Measurements from ENCODE around the gene TMIGD3.

TMIGD3 gene

DNA sequence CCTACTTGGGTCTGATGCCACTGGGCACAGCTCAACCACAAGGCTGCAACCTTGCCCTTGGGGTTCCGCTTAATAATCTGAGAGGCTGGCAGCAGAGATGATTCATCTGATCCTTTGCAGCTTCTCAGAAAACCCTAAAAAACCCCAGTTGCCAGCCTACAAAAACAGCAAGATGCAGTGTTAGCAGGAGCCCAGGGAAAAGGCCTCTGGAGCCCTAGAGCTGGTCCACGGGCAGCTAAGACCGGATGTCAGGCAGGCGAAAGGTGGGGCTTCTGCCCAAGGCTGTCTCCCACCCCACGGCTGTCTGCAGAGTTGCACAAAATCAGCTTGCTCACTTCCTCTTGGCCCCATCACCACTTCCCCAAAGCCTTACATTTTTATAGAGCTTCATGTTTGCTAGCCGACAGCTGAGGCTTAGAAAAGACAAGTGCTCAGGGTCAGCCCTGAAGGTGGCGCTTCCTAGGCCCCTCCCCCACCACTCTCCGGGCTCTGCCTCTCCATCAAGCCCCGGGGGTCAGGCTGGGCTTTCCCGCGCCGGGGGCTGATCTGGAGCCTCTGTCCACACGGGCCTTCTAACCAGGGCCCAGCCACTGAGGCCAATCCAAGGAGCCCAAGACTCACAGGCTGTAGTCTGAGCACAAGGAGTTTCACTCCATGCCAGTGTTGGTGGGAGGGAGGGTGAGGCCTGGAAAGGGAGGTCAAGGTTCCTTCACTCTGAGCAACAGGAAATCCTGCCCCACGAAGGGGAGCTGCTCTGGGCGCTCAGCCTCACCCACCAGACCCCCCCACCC lies 4.2 kb upstream of the TMIGD3 start:
- DNase-seq = peak; percentile 77

DNA sequence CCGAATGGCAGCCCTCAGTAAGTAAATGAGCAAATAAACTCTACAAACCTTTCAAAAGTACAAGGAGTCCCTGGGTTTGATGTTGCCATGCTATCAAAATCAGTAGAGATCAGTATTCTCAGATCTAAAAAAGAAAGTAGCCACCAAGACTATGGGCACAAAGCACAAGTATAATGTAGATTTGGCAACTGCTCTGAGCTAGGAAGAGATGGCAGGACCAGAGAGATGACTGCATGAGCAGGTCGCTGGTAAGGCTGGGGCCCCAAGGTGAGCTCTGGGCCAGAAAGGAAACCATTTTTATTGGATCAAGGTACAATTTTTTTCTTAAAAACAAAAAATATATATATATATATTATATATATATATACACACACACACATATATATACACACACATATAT lies 3.1 kb upstream of the TMIGD3 start:
- DNase-seq = no peak

GRCh38 chr1:111505641-111506119 lies 2.2 kb upstream of the TMIGD3 start:
- DNase-seq = no peak

DNA sequence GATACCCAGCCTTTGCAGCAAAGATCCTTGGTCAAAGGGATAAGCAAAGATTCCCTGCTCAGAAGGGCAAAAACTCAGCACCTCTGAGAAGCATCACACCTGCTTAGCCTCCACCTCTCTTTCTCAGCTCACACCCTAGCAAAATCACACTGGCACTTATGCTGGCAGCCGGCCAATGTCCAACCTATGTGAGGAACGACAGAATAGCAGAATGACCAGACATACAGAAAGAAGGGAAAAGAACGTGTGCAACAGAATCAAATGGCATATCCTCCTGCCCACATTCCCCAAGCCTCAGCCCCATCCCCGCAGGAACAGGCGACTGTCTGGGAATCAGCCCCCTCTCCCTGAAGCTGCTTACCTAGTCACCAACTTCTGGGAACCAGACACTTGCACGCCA lies 664 bp upstream of the TMIGD3 start:
- no peak for DNase-seq

GRCh38 chr1:111501645-111502044 lies 1.8 kb downstream of the TMIGD3 start:
- DNase-seq = no peak

DNA sequence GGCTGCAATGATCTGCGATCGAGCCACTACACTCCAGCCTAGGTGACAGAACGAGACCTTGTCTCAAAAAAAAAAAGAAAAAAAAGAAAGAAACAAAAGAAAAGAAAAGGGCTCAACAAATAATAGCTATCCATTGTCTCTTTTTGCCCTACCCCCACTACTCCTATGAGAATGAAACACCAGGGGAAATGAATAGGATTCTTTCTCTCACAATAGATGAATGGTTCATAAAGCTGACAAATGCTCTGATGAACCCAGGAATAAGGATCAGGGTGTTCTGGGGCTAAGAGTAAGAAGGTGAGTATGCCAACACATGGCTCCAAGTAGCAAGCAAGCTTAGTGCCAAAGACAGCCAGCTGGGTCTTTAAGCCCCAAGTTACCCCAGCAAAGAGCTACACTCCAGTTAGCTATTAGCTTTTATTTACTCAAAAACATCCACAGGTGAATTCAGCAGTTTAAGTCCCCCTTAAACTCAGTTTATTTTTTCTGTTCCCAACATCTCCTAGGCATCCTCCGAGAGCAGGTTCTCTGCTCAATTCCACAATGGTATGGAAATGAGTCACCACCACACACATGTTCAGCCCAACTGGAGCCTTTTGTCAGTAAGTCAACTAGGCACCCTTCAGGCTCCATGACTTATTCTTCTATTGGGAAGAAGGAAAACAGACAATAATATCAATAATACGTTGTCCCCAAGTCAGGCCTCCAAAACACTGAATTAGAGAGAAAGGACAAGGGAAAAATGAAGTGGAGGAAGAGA lies 4.2 kb downstream of the TMIGD3 start:
- no peak for DNase-seq

- no peak for DNase-seq
Observed at GRCh38 chr1:111497592-111497991, 5.8 kb downstream of the TMIGD3 start.

DNA sequence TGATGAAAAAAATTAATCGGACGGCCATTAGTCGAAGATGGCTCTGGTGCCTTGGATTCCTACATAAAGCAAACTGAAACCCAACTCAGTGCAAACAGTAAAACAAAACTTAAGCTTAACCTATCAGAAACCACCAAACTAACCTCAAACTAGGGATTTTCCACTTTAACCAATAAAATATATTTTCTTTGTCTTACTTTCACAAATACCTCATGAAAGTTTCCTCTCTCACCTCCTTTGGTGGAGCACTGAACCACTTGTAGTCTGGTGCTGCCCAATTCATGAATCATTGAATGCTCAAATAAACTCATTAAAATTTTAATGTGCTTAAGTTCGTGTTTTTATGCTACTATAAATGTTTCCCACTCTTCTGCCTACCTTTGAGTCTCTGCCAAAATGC lies 7.0 kb downstream of the TMIGD3 start:
- DNase-seq = no peak

- DNase-seq = no peak
Observed at GRCh38 chr1:111491070-111491469, 12.4 kb downstream of the TMIGD3 start.

- DNase-seq = no peak
Observed at GRCh38 chr1:111490220-111490619, 13.2 kb downstream of the TMIGD3 start.

- no peak for DNase-seq
Observed at GRCh38 chr1:111489604-111490003, 13.8 kb downstream of the TMIGD3 start.

- no peak for DNase-seq
Observed at GRCh38 chr1:111488669-111489068, 14.8 kb downstream of the TMIGD3 start.

DNA sequence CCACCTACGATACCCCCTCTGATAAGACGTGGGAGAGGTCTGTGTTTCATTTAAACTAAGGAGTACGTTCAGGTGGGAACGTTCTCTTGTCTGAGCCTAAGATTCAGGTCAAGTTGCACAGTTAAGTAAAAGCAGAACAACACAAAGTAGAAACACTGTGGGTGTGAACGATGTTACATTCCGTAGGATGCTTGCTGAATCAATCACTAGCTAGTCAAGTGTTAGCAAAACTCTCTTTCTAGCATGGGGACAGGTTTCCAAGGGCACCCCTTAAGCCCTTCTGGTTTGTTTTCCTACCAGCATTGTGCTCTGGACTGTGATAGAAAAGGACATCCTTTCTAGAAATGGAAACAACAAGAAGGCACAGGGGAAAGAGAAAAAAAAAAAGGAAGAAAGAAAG lies 16.3 kb downstream of the TMIGD3 start:
- DNase-seq = no peak

- DNase-seq = no peak
Observed at GRCh38 chr1:111486431-111486830, 17.0 kb downstream of the TMIGD3 start.

GRCh38 chr1:111484391-111485026 lies 18.9 kb downstream of the TMIGD3 start:
- DNase-seq = no peak

DNA sequence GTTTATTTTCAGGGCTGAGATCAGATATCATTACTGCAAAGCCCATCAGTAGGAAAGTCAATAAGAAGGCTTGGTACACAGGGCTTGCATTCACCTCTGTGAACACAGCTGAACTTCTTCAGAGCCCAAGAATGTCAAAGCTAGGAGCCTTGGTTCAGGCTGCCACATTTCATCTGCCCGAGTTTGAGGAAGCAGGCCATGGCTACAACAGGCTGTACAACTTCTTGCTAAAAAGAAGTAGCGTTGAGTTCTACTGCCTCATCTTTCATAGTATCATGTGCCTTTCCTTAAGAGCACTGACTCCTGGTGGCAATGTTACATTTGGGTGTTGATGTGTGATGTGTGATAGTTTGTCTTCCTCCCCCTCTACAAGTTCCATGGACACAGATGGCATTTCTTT lies 19.6 kb downstream of the TMIGD3 start:
- no peak for DNase-seq

- DNase-seq = peak; percentile 39
Observed at GRCh38 chr1:111483166-111483565, 20.3 kb downstream of the TMIGD3 start.

DNA sequence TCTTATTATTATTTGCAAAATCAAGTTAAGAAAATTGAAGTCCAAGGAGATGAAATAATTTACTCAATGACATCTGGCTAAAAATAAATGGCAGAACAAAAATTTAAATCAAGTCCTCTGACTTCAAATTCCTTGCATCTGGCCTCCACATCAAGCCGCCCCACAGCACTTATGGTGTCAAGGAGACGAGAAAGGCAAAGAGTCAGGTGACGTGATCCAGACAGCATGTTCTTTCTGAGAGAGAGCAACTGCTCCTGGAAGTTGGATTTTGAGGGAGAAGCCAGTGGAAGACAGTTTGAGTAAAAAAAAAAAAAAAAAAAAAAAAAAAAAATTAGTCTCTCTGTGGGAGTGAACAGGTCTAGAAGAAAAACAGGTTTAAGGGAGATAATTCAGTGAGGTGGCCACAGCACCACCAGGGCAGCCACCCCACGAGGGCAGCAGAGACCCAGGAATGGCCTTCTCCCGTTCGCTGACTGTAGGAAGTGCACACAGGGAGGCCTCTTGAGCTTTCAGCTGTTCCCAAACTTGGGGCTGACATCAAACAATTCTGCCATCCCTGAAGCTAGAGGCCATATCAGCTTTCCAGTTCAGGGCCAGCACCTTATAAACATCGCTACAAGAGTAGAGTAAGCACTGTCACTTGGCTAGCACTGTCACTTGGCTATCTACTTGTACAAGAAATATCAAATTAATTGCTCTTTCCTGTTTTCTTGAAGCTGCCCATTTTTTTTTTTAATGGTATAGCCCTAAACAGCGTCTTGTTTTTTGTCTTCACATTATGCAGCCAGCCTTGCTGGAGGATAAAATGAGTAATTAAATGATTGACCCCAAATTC lies 21.8 kb downstream of the TMIGD3 start:
- DNase-seq = peak; percentile 74

DNA sequence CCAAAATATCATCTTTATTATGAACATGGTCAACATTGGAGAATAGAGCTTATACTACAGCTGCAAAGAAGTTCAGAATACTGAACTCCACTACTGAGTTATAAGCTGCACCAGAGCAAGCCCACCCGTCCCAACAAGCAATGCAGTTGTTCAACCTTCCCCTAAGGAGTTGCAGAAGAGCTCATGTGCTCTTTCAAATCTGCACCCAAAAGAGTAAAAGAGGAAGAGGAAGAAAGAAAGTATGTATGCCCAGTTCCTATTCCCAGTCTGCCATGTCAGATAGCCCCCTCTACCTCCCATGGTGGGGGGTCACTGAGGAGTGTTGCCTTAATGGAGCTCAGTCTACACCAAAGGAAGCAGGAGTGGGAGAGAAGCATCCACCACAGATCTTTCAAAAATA lies 22.8 kb downstream of the TMIGD3 start:
- no peak for DNase-seq

GRCh38 chr1:111476761-111477309 lies 26.6 kb downstream of the TMIGD3 start:
- no peak for DNase-seq

DNA sequence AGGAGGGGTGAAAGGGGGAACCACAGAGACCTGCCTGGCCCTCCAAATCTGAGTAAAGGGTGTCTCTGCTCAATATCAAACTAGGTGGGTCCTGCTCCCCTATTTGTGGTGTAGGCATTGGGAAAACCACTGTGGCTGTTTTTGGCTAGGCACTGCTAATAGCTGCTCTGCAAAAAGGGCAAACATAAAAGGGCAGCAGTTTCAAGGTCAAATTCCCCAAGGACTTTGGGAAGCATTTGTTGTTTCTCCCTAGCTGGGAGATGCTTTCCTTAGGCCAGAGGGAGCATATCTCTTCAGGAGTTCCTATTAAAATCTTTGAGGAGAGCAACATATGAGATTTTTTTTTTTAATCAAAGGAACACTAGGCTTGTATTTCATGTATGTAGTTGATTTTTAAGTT lies 27.2 kb downstream of the TMIGD3 start:
- no peak for DNase-seq

DNA sequence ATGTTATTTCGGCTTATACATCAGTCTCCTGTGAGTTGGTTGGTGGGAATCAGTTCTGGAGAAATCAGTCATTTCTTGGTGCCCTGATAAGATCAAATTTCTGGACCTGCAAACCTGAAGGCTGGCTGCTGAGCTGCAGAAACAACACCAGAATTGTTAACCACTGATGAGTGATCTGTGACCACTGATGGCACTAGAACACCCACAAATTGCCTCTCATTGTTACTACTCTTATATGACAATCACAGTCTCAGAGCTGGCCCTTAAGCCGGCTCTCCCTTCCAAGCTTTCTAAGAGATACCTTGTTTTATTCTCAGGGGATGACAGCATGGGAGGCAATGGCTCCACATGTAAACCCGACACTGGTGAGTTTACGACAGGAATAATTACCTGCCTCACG lies 27.7 kb downstream of the TMIGD3 start:
- no peak for DNase-seq

DNA sequence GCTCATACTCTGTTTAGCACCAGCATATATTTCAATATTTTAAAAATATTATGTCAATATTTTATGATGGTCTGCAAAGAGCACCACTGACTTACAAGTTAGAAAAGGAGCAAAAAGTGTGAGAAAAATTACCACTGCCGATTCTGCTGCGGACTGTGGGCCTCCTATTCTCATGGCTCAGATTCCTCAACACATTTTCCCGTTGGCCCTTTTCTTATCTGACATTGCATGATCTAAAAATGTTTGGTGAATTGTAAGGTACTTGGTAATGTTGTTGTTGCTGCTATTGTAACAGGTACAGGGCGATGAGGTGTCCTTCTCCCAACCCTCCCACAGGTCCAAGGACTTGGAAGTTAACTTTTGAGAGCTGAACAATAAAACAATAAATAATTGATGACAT lies 28.9 kb downstream of the TMIGD3 start:
- DNase-seq = no peak
